ENCODE data around the gene HOXD11. TPM values are rescaled to one million over a fixed set of nuclear protein-coding genes. Genes with fewer than 3 reads are reported as not detected.

HOXD11 gene
- polyA plus RNA-seq, 1 donor from 2014 or later = not detected

DNA sequence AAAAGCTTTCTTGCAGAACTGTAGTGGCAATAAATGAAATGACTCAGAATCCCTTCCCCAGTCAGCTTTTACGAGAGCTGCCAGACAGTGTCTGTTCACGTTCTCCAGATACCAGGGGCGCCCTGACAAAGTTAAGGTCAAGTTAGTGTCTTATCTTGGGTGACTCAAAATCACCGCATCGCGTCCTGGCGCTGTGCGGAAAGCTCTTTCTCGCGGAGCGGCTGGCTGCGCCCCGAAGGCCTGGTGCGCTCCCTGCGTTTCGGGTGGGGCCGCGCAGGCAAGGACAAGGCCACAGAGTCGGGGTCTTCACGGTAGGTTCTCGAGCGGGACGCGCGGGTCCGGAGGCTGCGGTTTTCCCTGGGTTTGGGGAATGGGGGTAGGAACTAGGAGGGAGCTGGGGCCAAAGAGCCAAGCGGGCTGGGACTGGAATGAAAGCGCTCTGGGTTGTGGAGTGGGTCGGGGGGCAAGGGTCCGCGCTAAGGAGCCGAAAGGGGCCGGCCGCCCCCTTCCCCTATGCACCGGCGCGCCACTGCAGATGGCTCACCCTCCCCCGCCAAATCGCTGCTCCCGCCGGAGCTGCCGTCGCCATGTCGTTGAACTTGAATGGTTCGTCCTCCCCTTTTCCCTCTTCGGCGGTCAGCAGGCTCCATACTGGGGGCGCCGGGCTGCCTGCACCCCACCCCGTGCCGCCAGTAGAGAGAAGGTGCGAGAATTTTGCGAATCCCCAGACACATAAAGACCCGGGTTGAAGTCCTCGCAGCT lies 2.6 kb upstream of the HOXD11 start:
- peaks cover 7% of the 10 kb centered on the region for H3K9me3 ChIP-seq (ENCODE audit: low read length)
- H3K36me3 ChIP-seq (ENCODE audit: insufficient read depth, low read length) = no peaks in the 10 kb centered on the region
- no peaks in the 10 kb centered on the region for H4K20me1 ChIP-seq (ENCODE audit: insufficient read depth)
- H3K27ac ChIP-seq (ENCODE audit: low read length) = no peak overlapping the region
- H3K4me2 ChIP-seq (ENCODE audit: low read length) = no peak overlapping the region
- no peak overlapping the region for H3K4me3 ChIP-seq (ENCODE audit: low read length)
- H3K27me3 ChIP-seq (ENCODE audit: insufficient read depth, low read depth, low read length) = peaks cover 96% of the 10 kb centered on the region
- no peak overlapping the region for H3K9ac ChIP-seq (ENCODE audit: low read length)
- H3K79me2 ChIP-seq (replicated peaks; ENCODE audit: insufficient read depth, low read length) = no peaks in the 10 kb centered on the region
- no peak overlapping the region for H2AFZ ChIP-seq (ENCODE audit: low read depth, low read length)
- H3K9me2 ChIP-seq (ENCODE audit: insufficient read depth, low read length) = no peaks in the 10 kb centered on the region
- TF ChIP-seq EZH2 (IDR thresholded peaks at IDR 0.05; ENCODE audit: borderline replicate concordance, insufficient read depth, low read length, poor library complexity, severe bottlenecking) (peak; percentile 78), SMC3 (conservative IDR thresholded peaks at IDR 0.05; ENCODE audit: poor library complexity) (no peak)
- TF ChIP-seq, protein P1, sequence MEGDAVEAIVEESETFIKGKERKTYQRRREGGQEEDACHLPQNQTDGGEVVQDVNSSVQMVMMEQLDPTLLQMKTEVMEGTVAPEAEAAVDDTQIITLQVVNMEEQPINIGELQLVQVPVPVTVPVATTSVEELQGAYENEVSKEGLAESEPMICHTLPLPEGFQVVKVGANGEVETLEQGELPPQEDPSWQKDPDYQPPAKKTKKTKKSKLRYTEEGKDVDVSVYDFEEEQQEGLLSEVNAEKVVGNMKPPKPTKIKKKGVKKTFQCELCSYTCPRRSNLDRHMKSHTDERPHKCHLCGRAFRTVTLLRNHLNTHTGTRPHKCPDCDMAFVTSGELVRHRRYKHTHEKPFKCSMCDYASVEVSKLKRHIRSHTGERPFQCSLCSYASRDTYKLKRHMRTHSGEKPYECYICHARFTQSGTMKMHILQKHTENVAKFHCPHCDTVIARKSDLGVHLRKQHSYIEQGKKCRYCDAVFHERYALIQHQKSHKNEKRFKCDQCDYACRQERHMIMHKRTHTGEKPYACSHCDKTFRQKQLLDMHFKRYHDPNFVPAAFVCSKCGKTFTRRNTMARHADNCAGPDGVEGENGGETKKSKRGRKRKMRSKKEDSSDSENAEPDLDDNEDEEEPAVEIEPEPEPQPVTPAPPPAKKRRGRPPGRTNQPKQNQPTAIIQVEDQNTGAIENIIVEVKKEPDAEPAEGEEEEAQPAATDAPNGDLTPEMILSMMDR (IDR thresholded peaks at IDR 0.05; ENCODE audit: poor library complexity, severe bottlenecking) = no peak
- H3F3A ChIP-seq (ENCODE audit: insufficient read depth, low read length, poor library complexity, severe bottlenecking) = no peaks in the 10 kb centered on the region

GRCh38 chr2:176105078-176105729 lies 1.9 kb upstream of the HOXD11 start:
- H3K9me3 ChIP-seq (ENCODE audit: low read length) = peaks cover 5% of the 10 kb centered on the region
- no peak overlapping the region for H3K4me3 ChIP-seq (ENCODE audit: low read length)
- no peaks in the 10 kb centered on the region for H4K20me1 ChIP-seq (ENCODE audit: insufficient read depth)
- no peak overlapping the region for H3K27ac ChIP-seq (ENCODE audit: low read length)
- no peak overlapping the region for H3K4me2 ChIP-seq (ENCODE audit: low read length)
- H3K79me2 ChIP-seq (replicated peaks; ENCODE audit: insufficient read depth, low read length) = no peaks in the 10 kb centered on the region
- H2AFZ ChIP-seq (ENCODE audit: low read depth, low read length) = no peak overlapping the region
- H3K9me2 ChIP-seq (ENCODE audit: insufficient read depth, low read length) = no peaks in the 10 kb centered on the region
- no peaks in the 10 kb centered on the region for H3F3A ChIP-seq (ENCODE audit: insufficient read depth, low read length, poor library complexity, severe bottlenecking)
- TF ChIP-seq EZH2 (IDR thresholded peaks at IDR 0.05; ENCODE audit: borderline replicate concordance, insufficient read depth, low read length, poor library complexity, severe bottlenecking) (no peak), RAD21 (conservative IDR thresholded peaks at IDR 0.05) (no peak), MXI1 (conservative IDR thresholded peaks at IDR 0.05; ENCODE audit: poor library complexity, severe bottlenecking) (no peak), EP300 (conservative IDR thresholded peaks at IDR 0.05; ENCODE audit: poor library complexity, severe bottlenecking) (no peak), SMC3 (conservative IDR thresholded peaks at IDR 0.05; ENCODE audit: poor library complexity) (no peak), POLR2AphosphoS5 (IDR thresholded peaks at IDR 0.05) (no peak), TAF1 (IDR thresholded peaks at IDR 0.05; ENCODE audit: low read depth) (no peak)
- TF ChIP-seq, protein P1 (IDR thresholded peaks at IDR 0.05; ENCODE audit: poor library complexity, severe bottlenecking) = no peak
- TF ChIP-seq, protein P2, sequence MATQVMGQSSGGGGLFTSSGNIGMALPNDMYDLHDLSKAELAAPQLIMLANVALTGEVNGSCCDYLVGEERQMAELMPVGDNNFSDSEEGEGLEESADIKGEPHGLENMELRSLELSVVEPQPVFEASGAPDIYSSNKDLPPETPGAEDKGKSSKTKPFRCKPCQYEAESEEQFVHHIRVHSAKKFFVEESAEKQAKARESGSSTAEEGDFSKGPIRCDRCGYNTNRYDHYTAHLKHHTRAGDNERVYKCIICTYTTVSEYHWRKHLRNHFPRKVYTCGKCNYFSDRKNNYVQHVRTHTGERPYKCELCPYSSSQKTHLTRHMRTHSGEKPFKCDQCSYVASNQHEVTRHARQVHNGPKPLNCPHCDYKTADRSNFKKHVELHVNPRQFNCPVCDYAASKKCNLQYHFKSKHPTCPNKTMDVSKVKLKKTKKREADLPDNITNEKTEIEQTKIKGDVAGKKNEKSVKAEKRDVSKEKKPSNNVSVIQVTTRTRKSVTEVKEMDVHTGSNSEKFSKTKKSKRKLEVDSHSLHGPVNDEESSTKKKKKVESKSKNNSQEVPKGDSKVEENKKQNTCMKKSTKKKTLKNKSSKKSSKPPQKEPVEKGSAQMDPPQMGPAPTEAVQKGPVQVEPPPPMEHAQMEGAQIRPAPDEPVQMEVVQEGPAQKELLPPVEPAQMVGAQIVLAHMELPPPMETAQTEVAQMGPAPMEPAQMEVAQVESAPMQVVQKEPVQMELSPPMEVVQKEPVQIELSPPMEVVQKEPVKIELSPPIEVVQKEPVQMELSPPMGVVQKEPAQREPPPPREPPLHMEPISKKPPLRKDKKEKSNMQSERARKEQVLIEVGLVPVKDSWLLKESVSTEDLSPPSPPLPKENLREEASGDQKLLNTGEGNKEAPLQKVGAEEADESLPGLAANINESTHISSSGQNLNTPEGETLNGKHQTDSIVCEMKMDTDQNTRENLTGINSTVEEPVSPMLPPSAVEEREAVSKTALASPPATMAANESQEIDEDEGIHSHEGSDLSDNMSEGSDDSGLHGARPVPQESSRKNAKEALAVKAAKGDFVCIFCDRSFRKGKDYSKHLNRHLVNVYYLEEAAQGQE (IDR thresholded peaks at IDR 0.05; ENCODE audit: borderline replicate concordance) = no peak
- H3K36me3 ChIP-seq (ENCODE audit: insufficient read depth, low read length) = no peaks in the 10 kb centered on the region
- peaks cover 96% of the 10 kb centered on the region for H3K27me3 ChIP-seq (ENCODE audit: insufficient read depth, low read depth, low read length)
- H3K9ac ChIP-seq (ENCODE audit: low read length) = no peak overlapping the region
